NCI-H1436 (cell line): Measurements from ENCODE around the gene PLSCR5.

ENCODE experiments used
- DNase-seq: peaks from one replicate; lab custom pipeline; 2025; lab: John Stamatoyannopoulos, UW

Gene PLSCR5

DNA sequence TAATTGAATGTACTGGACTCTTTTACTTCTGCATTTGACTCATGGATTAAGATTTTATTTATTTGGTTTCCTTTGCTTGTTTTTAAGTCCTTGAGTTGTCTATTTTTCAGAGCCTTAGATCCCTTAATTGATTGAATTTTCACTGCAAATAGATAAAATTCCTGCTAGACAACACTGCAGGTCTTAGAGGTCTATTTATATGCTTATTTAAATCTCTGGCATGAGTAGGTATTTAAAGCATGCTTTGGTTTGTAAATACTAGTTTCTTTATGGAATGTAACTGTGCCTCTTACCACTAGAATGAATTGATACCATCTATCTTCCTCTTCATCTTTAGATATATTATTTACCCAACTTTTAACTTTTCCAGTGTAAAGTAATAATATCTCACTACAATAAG lies 20.0 kb downstream of the PLSCR5 start:
- DNase-seq: no peak

DNA sequence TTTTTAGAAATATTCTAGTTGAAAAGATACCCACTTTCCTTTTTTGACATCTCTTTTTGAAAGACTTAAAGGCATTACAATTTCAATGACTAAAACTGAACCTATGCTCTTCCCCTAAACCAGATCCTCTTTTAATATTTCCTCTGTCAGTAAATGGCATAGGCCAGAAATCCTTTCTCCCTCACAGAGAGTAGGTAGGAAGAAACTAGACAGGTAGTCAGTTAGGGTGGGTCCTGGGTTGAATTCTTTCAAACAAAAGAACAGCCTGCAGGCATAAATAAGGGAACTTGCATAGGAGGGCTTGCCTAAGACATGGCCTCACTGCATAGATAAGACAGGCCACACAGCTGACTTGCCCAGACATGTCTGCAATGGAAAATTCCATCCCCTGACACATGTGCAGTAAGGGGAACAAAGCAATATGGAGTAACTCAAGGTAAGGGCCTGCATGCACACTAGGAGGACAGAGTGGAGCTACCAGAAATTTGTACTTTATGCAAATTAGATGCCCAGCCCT lies 23.1 kb downstream of the PLSCR5 start:
- no peak for DNase-seq

DNA sequence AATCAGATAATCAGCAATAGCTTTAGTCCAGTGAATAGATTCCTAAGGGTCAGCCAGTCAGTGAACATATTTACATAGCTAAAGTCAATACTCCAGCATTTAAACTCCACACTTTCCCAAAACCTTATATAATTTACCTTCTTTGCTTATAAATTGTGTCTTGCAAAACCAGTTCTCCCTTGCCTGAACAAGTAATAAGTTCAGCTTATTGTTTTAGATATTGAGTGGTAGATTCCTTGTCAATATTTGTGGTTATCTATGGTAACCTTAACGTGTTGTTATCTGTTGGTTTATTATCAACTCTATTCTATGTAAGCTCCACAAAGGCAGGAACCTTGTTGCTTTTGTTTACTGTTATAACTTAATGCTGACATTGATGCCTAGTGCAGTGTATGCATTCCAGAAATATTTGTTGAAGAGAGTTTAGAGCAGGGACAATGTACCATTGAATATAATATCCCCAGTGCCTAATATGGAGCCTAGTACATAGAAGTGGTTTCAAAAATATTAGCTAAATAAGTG lies 24.0 kb downstream of the PLSCR5 start:
- DNase-seq: no peak

DNA sequence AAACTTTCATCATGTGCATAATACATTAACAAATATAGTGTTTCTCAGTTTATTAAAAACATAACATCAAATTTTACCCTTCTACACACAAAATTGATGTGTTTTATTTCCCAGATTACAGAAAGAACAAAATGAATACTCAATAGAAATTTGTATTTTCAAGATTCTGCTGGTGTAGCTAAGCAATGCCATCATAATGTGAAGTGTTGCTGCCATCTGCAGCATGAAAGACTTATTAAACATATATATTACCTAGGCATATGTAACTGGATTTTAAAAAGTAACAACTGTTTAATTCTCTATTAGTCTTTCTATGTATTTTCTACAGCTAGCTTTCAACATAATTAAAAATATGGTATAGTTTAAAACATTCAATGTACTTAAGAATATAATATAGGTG lies 27.5 kb downstream of the PLSCR5 start:
- DNase-seq: peak; percentile 51

DNA sequence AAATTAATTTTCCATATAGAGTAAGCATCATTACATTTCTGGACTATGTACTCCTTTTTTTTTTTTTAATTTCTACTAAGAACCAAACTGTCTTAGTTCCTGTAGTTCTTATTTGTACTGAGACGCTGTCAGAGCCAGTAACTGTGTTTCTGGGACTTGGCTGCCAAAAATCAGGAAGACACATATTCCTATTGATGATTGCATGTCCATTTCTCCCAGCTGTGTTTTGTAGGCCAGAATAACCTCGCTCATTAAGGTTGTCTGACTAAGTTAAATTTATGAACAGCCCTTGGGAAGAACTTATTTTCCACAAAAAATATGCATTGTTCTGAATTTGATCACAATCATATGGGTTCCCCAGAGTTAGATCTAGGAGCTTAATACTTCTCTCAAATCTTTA lies 29.5 kb downstream of the PLSCR5 start:
- DNase-seq: no peak

DNA sequence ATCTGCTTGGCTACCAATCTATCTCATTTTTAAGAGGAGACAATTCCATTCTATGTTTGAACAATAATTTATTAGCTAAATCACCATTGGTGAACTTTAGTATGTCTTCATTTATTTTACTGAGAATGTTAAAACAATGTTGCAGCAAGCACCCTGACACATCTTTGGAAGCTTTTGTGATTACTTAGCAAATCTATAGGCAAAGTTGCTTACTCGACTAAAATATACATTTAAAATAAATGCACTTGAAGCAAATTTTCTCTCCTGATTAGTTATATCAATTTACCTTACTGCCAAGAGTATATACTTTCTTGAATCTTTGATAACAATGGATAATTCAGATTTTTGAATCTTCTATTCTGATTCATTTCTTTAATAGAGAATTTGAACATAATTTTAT lies 31.0 kb downstream of the PLSCR5 start:
- no peak for DNase-seq

DNA sequence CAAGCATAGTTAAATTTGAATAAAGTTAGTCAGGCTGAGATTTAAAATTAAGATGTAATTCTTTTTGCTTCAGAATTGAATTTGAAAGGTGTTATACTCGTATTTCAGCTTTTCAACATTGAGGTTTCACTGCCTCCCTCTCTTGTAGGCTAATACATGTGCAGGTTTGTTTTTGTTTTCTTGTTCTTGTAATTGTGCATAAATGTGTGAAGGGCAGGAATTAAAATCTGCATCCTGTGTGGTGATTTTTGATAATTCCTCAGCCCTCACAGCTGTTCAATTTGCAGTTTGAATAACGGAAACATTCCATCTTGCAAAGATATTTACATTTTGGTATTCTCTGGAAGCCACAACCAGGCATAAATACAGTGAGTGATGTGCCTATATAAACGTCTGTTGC lies 35.8 kb downstream of the PLSCR5 start:
- DNase-seq: no peak

DNA sequence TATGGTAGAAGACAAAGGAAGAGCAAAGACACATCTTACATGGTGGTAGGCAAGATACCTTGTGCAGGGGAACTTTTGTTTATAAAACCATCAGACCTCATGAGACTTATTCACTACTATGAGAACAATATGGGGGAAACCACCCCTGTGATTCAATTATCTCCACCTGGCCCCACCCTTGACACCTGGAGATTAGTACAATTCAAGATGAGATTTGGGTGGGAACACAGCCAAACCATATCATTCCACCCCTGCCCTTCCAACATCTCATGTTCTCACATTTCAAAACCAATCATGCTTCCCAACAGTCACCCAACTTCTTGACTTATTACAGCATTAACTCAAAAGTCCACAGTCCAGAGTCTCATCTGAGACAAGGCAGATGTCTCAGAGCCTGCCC lies 39.0 kb downstream of the PLSCR5 start:
- no peak for DNase-seq

DNA sequence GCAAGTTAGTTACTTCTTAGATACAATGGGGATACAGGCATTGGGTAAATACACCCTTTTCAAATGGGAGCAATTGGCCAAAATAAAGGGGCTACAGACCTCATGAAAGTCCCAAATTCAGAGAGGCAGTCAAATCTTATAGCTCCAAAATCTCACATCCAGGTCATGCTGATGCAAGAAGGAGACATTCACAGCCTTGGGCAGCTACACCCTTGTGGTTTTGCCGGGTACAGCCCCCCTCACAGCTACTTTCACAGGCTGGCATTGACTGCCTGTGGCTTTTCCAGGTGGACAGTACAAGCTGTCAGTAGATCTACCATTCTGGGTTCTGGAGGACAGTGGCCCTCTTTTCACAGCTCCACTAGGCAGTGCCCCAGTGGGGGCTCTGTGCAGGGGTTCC lies 43.3 kb downstream of the PLSCR5 start:
- DNase-seq: no peak

DNA sequence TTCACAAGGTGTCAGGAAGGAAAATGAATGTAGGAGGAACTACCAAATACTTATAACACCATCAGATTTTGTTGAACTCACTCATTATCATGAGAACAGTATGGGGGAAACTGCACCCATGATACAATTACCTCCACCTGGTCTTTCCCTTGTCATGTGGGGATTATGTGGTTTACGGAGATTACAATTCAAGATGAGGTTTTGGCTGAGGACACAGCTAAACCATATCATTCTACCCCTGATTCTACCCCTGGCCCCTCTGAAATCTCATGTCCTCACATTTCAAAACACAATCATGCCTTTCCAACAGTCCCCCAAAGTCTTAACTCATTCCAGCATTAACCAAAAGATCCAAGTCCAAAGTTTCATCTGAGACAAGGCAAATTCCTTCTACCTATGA lies 43.7 kb downstream of the PLSCR5 start:
- DNase-seq: no peak

DNA sequence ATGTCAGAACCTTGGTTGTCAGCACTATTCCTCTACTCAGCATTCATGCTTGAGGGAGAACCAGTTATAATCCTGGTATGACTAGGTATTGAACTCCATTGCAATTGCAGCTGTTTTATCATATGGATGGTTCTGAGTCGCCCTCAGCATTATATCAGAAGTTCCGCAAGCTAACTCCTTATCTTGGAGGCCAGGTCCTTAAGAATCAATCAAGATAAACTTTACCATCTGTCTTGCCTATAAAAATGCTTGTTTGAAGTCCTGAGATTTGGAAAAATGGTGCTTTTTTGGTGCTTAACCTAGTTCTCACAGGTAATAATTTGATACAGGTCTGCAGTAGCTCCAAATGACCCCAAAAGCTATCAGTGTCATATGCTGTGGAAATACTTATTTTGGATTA lies 44.5 kb downstream of the PLSCR5 start:
- DNase-seq: no peak

DNA sequence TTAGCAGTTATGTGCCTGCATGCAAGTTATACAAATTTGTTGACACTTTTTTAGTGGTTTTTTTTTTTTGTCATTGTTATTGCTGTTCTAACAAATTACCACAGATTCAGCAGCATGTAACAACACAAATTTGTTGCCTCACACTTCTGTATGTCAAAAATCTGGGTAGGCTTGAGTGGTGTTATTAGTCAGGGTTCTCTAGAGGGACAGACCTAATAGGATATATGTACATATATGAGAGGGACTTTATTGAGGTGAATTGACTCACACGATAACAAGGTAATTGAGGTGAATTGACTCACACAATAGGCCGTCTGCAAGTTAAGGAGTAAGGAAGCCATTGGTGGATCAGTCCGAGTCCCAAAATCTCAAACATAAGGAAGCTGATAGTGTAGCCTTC lies 45.8 kb downstream of the PLSCR5 start:
- DNase-seq: no peak

DNA sequence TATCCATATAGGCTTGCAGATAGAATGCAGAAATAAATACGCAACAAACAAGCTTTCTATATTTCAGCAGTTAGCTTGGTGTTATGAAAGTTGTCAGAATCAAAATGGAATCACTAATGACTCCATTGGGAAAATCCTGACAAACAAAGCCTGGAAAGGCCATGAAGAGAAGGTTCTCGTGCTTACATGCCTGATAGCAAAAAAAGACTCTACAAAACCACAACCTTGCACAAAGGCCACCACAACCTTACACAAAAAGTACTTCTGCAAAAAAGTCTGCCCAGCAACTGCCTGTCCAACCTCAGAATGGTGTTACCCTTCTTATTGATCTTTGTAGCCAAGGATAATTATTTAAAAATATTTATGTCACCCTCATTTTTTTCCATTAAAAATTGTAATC lies 46.4 kb downstream of the PLSCR5 start:
- DNase-seq: no peak

DNA sequence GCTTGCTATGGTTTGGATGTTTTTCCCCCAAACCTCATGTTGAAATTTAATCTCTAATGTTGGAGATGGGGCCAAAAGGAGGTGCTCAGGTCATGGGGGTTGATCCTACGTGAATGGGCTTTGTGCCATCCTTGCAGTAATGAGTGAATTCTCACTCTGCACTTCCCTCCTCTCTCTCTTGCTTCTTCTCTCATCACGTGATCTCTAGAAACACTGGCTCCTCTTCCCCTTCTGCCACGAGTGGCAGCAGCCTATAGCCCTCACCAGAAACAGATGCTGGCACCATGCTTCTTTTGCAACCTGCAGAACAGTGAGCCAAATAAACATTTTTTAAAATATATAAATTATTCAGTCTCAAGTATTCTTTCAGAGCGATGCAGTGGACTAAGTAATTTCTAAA lies 47.4 kb downstream of the PLSCR5 start:
- DNase-seq: no peak

DNA sequence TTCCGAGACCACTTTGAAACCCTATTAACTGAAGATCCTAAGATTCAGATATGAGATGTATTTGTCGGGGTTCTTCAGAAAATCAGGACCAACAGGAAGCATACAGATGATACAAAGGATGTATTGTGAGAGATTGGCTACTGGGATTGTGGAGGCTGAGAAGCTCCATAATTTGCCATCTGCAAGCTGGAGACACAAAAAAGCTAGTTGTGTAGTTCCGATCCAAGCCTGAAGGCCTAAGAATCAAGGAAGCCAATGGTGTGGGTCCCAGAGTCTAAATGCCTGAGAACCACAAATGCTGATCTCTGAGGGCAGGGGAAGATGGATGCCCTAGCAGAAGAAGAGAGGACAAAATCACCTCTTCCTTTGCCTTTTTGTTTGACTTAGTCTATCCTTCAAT lies 49.8 kb downstream of the PLSCR5 start:
- DNase-seq: no peak

DNA sequence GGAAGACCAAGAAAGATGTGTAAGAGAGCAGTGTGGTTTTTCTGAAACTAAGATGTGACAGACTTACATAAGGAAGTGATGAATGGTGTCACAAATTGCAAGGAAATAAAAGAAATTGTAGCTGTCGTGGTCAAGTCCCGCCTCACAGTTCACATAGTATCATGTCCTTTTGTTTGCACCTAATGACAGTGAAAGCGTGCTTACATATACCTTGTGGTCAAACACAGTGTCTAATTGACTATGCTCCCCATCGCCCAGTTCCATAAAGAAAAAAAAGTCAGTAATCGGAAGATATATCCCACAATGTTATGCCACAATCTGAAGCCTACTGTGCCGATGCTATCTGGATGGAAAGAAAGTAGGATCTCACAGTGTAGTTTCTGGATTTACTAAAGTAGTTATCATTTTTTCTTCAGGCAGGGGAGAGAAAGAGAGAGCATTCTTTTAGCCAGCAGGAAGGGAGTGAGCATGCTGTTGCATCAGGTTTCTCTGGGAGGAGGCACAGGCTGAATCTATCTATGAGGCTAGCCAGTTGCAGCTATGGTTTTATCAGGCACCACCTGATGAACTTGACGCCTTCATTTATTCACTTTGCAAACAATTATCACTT lies 50.9 kb downstream of the PLSCR5 start:
- DNase-seq: no peak

DNA sequence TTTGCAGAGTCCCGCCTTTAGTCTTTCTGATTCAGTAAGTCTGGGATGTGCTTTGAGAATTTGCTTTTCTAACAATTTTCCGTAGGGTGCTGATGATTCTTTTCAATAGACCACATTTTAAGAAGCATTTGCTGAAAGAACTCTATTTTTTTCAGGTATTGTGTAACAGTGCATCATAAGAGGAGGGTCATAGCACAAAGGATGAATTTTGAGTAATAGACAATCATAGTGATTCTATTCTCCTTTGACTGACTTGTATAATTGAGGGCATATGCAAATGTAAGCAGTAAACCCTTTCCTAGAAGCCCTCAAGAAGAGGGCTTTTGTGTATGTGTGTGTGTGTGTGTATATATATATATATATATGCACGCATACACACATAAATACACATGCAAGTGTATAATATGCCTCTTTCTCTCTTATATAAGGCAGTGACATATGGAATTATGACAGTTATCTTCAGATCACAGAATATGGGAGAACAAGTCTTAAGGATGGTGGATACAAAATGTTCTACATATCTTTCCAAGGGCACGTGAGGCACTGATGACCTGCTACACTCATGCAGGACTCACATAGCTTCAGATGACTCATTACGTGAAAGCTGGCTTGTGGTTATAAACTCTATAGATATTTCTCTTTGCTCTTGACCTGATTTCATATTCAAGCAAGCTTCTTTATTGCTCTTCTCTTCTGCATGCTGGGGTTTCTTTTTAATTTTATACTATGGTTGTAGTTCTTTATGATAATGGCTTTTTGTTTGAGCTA lies 54.2 kb downstream of the PLSCR5 start:
- no peak for DNase-seq

DNA sequence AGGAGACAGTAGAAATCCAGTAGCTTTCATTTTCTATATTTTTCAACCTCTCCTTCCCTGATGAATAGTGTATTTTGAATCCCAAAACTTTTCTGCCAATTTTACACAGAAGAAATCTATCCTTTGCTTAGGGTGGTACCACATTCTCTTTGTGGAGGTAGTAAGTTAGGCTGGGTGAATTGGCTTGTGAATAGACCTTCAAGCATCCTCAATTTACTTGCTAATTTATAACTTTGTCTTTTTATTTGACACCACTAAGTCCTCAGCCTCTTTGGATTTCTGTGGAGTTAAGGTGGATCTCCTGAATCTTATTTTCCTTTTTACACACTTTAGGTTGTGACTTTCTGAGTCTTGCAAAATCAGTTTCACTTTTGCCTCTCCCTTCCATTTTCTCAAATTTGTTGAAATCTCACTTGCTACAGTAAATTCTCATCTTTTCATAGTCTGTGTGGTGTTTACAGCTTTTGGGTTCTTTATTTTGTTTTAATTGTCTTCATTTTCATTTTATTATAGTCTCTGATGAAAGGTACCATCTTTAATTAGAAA lies 55.0 kb downstream of the PLSCR5 start:
- no peak for DNase-seq

DNA sequence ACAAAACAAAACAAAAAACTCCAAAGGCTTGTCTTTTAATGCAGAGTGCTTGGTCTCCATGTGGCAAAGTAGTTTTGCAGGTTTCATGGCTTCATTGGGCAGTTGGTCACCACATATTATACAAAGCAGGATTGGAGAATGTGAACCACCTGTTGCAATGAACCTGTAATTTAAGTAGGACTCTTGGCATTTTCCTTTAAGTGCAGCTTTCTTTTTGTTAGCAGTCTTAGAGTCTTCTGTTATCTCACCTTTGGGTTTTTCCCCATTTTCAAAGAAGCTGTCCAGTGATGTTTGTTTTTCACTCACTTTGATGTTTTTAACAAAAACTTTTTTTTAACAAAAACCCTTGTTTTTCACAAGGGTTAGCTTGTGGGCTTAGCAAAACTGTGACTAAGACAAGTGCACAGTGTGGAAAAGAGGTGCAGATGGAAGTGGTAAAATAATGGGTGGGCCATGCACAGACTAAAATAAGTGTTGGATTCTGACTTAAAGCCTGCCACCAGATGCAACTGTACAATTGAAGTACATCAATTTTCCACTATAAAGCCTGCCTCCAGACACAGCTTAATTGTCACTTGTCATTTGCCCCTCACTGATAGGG lies 57.8 kb downstream of the PLSCR5 start:
- no peak for DNase-seq

DNA sequence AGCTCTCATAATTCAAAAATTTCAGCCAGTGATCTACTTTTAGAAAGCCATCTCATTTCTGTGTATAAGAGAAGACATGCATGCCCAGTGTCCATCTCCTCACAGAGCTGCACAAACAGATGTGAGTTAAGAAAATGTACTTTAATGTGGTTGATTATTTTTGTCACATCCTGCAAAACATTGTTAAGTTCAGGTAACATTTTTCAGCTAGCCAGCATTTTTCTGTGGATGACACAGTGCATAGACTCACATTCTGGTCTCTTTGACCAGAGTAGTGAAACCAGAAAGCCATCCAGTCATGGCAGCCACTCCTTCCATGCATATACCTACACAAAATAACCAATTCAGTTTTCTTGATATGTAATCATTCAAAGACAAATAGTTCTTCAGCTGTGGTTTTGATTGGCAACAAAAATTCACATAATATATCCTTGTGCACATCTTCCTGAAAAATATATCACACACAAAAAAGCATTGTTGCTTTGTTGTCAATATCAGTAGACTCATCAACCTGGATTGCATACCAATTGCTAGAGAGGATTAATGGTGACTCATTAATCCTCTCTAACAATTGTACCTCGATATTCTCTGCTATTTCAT lies 58.7 kb downstream of the PLSCR5 start:
- no peak for DNase-seq

DNA sequence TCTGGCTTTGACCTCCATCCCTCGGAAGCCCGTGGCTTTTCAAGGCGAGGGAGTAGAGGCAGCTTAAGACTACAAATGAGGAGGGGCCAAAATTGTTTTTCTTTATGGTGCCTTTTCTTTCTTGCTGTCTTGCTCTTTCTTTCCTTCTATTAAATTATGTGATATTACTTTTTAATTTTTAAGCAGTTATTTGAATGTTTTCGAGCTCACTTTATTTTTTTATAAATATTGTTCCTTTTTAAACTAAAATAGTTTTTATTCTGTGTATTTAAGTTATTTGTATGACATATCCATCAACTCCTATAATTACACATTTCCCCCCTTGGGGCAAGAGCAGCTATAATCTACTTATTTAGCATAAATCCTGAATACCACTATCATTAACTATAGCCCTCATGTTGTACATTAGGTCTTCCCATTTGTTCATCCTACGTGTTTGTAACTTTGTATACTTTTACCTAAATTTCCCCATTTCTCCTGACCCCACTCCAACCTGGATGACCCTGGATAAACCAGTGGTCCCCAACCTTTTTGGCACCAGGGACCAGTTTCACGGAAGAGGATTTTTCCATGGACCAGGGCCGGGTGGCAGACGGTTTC lies 60.1 kb downstream of the PLSCR5 start:
- DNase-seq: no peak
